ENCODE data around the gene CCDC149. TPM values are rescaled to one million over a fixed set of nuclear protein-coding genes. Genes with fewer than 3 reads are reported as not detected.

The CCDC149 gene
- total and polyA plus RNA-seq, 8 donors = 14.3 to 25.3 (median 20.3) TPM

DNA sequence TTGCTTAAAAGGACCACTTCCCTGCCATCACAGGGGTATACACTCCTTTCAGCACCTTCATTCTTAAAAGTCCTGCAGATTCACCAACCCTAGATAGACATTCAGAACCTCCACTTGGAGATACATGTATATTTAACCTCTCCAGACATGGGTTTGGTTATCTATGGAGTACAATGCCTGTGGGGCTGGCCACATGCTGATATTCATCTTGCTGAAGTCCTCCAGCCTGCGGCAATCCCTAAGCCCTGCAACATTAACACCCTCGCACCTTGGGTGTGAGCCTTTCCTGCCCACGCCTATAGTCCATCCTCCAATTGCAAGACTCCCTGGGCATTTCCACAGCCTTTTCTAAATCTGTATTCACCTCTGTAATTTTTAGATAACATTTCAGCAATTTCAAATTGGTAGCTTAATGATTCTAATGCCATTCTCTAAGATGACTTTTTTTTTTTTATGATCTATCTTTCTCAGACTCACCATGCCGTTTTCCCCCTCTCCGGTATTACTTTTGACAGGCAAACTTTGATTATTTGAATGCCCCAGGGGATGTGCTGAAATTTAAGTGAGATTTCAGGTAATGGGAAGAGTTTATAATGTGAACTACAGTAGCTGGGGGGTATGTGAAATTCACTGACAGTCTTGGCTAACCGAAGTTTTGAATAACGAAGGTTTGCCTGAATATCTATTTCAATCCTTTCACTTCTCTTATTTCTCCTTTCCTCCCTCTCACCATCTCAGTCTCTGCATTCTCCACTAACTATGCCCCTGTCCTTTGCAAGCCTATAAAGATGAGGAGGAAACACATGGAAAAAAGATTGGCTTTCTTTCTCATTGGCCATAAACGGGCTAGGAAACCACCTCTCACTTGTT lies 24.1 kb downstream of the CCDC149 start:
- FAIRE-seq = no peak
- intact Hi-C loops (cut with DNase I) = no loop called here

DNA sequence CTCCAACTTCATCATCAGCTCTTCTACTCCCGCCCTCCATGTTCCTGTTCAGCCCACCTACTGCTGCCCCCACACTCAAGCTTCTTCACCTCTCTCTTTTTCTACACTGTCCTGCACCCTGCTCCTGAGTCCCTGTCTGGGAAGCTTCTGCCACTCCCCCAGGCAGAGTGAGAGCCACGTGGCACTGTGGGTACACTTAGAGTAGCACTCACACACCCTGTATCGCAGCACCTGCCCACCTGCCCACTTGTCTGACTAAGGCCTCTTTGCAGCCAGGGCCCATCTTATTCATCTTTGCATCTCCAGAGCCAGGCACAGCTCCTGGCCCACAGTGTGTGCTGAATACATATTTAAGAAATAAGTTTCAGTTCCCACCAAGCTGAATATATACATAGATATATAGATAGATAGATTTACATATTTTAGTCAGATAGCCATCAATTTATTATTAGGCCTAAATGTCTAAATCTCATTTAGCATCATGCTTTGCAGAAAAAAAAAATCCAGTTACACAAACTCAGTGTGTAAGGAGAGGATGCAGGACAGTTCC lies 24.9 kb downstream of the CCDC149 start:
- H3K4me1 ChIP-seq = no peaks in the 10 kb centered on the region
- DNase-seq = no peak
- TF ChIP-seq, protein P1, sequence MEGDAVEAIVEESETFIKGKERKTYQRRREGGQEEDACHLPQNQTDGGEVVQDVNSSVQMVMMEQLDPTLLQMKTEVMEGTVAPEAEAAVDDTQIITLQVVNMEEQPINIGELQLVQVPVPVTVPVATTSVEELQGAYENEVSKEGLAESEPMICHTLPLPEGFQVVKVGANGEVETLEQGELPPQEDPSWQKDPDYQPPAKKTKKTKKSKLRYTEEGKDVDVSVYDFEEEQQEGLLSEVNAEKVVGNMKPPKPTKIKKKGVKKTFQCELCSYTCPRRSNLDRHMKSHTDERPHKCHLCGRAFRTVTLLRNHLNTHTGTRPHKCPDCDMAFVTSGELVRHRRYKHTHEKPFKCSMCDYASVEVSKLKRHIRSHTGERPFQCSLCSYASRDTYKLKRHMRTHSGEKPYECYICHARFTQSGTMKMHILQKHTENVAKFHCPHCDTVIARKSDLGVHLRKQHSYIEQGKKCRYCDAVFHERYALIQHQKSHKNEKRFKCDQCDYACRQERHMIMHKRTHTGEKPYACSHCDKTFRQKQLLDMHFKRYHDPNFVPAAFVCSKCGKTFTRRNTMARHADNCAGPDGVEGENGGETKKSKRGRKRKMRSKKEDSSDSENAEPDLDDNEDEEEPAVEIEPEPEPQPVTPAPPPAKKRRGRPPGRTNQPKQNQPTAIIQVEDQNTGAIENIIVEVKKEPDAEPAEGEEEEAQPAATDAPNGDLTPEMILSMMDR (IDR thresholded peaks at IDR 0.05) = no peak
- intact Hi-C loops (cut with DNase I) = no loop called here
- peaks cover 0 to 12% (median 0%) of the 10 kb centered on the region in 3 donors for H3K36me3 ChIP-seq
- no peak overlapping the region for H3K4me3 ChIP-seq
- H3K27me3 ChIP-seq = no peaks in the 10 kb centered on the region
- FAIRE-seq = no peak
- 95 to 96% methylated on average over 3 of the region's 3 CpGs for WGBS, 2 donors
- H3K9me3 ChIP-seq = no peaks in the 10 kb centered on the region
- ATAC-seq = no peak
- no peak overlapping the region for H3K27ac ChIP-seq

More for the DNA sequence above, 24.1 kb downstream of the CCDC149 start:
- TF ChIP-seq, protein P1 (IDR thresholded peaks at IDR 0.05) = no peak
- DNase-seq (no peak), ATAC-seq (no peak)
- Histone ChIP-seq H3K4me1 (no peaks in the 10 kb centered on the region), H3K27me3 (no peaks in the 10 kb centered on the region), H3K4me3 (no peak overlapping the region), H3K9me3 (no peaks in the 10 kb centered on the region), H3K27ac (no peak overlapping the region), H3K36me3 (peaks cover 0 to 12% (median 0%) of the 10 kb centered on the region in 3 donors)
- WGBS, 2 donors = 93 to 95% methylated on average over 8 of the region's 8 CpGs

DNA sequence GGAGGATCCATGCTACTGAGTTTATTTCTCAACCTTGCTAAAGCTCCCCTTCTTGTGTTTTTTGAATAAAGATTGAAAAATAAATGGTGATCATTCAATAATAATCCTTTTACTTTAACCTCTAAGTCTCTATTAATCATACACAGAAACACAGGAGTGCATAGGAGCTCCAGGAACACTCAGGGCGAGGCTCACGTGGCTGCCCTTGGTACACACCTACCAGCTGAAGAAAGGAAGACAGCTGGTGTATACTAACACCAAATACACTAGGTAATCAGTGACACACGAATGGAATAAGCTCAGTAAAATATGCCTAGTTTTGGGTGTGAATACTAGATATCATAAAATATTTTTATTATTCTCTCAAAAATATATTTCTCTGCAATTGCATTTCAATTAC lies 26.2 kb downstream of the CCDC149 start:
- peaks cover 0 to 10% (median 0%) of the 10 kb centered on the region in 3 donors for H3K36me3 ChIP-seq
- no peak overlapping the region for H3K4me3 ChIP-seq
- no peak for ATAC-seq
- no peaks in the 10 kb centered on the region for H3K9me3 ChIP-seq
- TF ChIP-seq, protein P1 (IDR thresholded peaks at IDR 0.05) = no peak
- no peak overlapping the region for H3K27ac ChIP-seq
- no peak for FAIRE-seq
- WGBS, 2 donors = 70 to 76% methylated on average over 3 of the region's 3 CpGs
- no peak for DNase-seq
- no peaks in the 10 kb centered on the region for H3K27me3 ChIP-seq
- H3K4me1 ChIP-seq = no peaks in the 10 kb centered on the region
- intact Hi-C loops (cut with DNase I) = no loop called here

DNA sequence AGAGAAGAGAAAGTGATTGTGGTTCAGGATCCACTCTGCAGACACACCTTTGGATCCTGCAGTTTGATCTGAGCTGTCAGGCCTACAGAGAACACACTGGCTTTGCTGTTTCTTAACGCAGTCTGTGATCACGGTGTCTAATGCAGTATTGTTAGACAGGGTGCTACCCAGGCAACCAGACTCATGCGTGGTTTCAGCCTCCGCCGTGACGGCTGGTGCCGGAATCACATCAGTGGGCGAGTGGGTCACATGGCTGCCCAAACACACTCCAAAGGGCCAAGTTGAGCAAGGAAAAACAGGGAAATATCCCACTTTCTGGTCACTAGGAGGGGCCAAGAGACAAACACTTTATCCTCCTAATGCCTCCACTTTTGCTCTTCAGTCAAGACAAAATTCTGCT lies 27.5 kb downstream of the CCDC149 start:
- ATAC-seq (peak in 2 of 4 donors; percentile 38 to 53), FAIRE-seq (no peak), DNase-seq (no peak)
- TF ChIP-seq, protein P1 (IDR thresholded peaks at IDR 0.05) = no peak
- Histone ChIP-seq H3K27ac (no peak overlapping the region), H3K27me3 (no peaks in the 10 kb centered on the region), H3K4me1 (no peaks in the 10 kb centered on the region), H3K36me3 (peaks cover 0 to 5% (median 0%) of the 10 kb centered on the region in 3 donors), H3K4me3 (no peak overlapping the region), H3K9me3 (no peaks in the 10 kb centered on the region)
- intact Hi-C loops (cut with DNase I) = no loop called here
- 76 to 92% methylated on average over 8 of the region's 8 CpGs for WGBS, 2 donors

DNA sequence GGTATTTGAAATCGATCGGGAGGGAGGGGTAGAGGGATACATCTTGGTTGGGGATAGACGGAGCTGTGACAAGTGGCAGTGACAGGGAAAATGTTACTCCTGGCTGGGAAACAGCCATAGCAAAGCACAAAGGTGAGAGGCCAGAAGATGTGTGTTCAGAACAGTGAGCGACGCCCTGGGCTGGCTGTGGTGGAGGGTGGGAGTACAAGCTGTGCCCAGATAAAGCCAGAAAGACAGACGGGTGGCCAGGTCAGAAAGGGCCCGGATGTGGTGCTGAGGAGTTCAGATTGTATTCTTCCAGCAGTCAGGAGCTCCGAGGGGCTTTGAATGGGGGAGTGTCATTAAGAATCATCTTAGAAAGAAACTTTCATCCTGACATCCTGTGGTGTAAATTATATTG lies 27.9 kb downstream of the CCDC149 start:
- 89 to 90% methylated on average over 8 of the region's 8 CpGs for WGBS, 2 donors
- FAIRE-seq (no peak), DNase-seq (no peak), ATAC-seq (peak in 1 of 4 donors; percentile 9)
- peaks cover 0 to 5% (median 0%) of the 10 kb centered on the region in 3 donors for H3K36me3 ChIP-seq
- intact Hi-C loops (cut with DNase I) = no loop called here
- H3K27ac ChIP-seq = no peak overlapping the region
- no peaks in the 10 kb centered on the region for H3K4me1 ChIP-seq
- no peaks in the 10 kb centered on the region for H3K27me3 ChIP-seq
- no peak overlapping the region for H3K4me3 ChIP-seq
- H3K9me3 ChIP-seq = no peaks in the 10 kb centered on the region
- TF ChIP-seq, protein P1 (IDR thresholded peaks at IDR 0.05) = no peak

Data from pancreas (tissue), 10 donors.